ENCODE results near the gene FAM240A.

FAM240A gene

DNA sequence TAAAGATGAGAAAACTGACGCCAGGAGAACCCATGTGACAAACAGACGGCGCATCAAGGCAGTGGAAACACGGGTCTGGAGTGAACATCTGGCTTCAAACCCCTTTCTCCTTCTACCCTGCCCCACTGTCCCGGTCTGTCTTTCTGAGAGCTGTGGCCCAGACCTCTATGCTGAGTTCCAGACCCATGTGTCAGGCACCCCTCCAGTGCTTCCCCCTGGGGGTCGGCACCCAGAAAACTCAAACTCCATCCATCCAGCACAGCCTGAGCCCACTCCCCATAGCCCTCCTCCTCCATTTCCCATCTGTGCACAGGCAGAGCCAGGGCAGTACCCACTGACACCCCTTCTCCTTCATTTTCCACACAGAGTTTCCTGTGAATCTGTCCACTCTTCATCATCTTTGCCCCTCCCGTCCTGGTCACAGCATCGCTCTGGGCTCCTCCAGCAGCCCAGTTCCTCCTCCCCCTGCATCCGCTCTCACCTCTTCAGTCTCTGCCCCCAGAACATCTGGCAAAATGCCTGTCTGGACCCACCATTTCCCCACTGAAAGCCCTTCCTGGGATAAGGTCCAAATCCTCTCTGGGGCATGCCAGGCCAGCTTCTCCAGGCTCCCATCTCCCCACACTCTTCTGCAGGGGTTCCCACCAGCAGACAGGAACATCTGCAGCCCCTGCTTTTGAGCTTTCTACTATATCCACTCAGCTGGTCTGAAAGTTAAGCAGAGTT lies 2.9 kb downstream of the FAM240A start:
- TF ChIP-seq FOXP2 (optimal IDR thresholded peaks at IDR 0.05; ENCODE audit: control extremely low read depth, extremely low read length, insufficient read depth) (no peak), POLR2AphosphoS5 (IDR thresholded peaks at IDR 0.05; ENCODE audit: borderline replicate concordance, low read depth, low read length) (no peak), EZH2 (IDR thresholded peaks at IDR 0.05) (no peak)

DNA sequence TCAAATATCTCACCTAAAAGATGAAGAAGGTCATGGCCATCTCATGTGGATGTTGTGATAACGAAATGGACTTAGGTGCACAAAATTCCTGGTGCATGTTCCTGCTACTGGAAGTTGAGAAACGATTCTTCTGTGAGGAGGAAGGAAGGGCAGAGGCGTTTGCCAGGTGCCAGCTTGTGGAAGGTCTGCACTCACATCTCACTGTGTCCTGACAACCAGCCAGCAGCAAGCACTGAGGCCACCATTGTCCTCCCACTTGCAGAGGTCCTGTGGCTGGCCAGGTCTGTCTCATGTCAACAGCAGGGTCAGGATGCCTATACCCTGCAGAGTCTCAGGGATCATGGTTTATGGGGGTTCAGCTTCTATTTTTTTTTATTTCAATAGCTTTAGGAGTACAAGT lies 3.7 kb downstream of the FAM240A start:
- H3K36me3 ChIP-seq (ENCODE audit: insufficient read depth, low read length), result no peaks in the 10 kb centered on the region
- no peak overlapping the region for H3K9ac ChIP-seq (ENCODE audit: insufficient read length)
- no peak for TF ChIP-seq POLR2AphosphoS5 (IDR thresholded peaks at IDR 0.05; ENCODE audit: borderline replicate concordance, low read depth, low read length)
- no peaks in the 10 kb centered on the region for H3K9me3 ChIP-seq (ENCODE audit: low read depth, low read length)
- no peak overlapping the region for H3K27ac ChIP-seq
- no peak for DNase-seq (ENCODE audit: low read depth, low spot score)
- no peak overlapping the region for H3K4me3 ChIP-seq

More for the DNA sequence above, 2.9 kb downstream of the FAM240A start:
- DNase-seq (ENCODE audit: low read depth, low spot score), result no peak
- H3K4me3 ChIP-seq, result no peak overlapping the region
- no peaks in the 10 kb centered on the region for H3K9me3 ChIP-seq (ENCODE audit: low read depth, low read length)
- no peak overlapping the region for H3K9ac ChIP-seq (ENCODE audit: insufficient read length)
- no peaks in the 10 kb centered on the region for H3K36me3 ChIP-seq (ENCODE audit: insufficient read depth, low read length)
- no peak overlapping the region for H3K27ac ChIP-seq

DNA sequence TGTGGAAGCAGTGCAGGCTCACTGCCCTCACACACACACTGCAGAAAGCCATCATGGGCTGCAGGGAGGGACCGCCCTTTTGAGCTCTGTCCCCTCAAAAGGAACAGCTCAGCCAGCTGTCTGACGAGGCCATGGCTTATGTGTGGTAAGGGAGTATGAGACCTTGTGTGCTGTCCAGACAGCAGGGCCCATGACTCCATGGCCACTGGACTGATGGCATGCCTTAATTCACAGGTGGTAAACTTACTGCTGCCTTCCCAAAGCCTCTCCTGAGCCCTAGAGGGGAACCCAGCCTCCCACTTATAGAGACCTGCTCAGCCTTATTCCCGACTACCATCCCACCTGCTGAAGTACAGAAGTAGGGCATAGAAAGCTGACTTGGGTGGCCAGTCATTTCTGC lies 5.6 kb downstream of the FAM240A start:
- Histone ChIP-seq H3K9ac (ENCODE audit: insufficient read length) (no peak overlapping the region), H3K36me3 (ENCODE audit: insufficient read depth, low read length) (no peaks in the 10 kb centered on the region), H3K9me3 (ENCODE audit: low read depth, low read length) (no peaks in the 10 kb centered on the region), H3K4me3 (no peak overlapping the region), H3K27ac (no peak overlapping the region)
- TF ChIP-seq POLR2AphosphoS5 (IDR thresholded peaks at IDR 0.05; ENCODE audit: borderline replicate concordance, low read depth, low read length) (no peak), FOXP2 (optimal IDR thresholded peaks at IDR 0.05; ENCODE audit: control extremely low read depth, extremely low read length, insufficient read depth) (no peak), EZH2 (IDR thresholded peaks at IDR 0.05) (no peak)
- no peak for DNase-seq (ENCODE audit: low read depth, low spot score)

DNA sequence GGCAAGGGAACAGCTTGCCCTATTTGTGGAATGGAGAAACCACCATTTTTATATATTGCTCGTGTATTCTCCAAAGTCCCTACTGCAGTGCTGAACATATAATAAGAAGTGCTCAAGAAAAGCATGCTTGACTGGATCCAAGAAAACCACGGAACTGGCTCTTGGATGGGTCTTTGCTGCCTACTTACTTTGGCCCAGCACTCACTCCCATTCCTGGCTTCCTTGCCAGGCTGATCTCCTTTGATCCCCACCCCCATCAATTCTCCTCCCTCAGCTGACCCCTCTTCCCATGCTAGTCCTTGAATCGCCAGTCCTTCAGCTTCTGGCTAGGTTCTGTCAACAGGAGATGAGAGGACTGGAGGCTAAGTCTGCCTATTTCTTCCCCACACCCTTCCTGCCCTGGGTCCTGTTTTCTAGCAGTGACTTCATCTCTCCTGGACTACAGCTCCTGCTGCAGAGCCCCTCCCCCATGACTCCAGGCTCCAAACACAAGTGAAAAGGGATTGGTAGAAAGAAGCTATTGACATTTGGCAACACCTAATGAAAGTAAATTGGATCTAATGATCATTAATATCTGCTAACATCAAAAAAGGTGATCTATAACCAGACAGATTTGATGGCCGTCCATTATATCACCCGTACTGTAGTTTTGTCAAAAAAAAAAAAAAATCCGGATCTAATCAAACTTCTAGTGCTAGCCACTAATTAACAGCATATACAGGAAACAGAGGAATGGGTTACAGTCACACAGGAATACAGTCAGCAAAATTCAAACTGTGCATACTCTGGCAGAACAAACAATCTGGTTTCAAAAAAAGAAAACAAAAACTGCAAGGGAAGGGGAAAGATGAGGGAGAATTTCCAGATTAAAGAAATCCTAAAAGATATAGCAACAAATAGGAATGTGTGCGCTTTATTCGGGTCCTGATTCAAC lies 7.8 kb downstream of the FAM240A start:
- no peaks in the 10 kb centered on the region for H3K36me3 ChIP-seq (ENCODE audit: insufficient read depth, low read length)
- TF ChIP-seq POLR2AphosphoS5 (IDR thresholded peaks at IDR 0.05; ENCODE audit: borderline replicate concordance, low read depth, low read length) (no peak), EZH2 (IDR thresholded peaks at IDR 0.05) (no peak), FOXP2 (optimal IDR thresholded peaks at IDR 0.05; ENCODE audit: control extremely low read depth, extremely low read length, insufficient read depth) (no peak)
- no peak overlapping the region for H3K9ac ChIP-seq (ENCODE audit: insufficient read length)
- DNase-seq (ENCODE audit: low read depth, low spot score), result no peak
- H3K27ac ChIP-seq, result peak overlapping the region; percentile 63; the same call in 1 of the 2 replicates
- H3K9me3 ChIP-seq (ENCODE audit: low read depth, low read length), result no peaks in the 10 kb centered on the region
- peak overlapping the region; percentile 26; the same call in 1 of the 2 replicates for H3K4me3 ChIP-seq

DNA sequence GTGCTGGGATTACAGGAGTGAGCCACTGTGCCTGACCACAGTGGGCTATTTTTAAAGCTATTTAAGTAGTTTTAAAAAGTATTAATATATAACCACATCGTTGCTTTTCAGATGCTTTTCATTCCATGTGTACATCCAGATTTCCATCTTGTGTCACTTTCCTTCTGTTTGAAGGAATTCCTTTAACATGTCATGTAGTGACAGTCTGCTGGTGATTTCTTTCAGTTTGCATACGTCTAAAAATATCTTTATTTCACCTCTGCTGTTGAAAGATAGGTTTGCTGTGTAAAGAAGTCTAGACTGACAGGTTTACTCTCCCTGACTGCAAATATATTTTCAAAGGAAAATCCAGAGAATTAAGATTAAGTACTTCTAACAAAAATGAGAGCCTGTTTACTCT lies 12.2 kb downstream of the FAM240A start:
- Histone ChIP-seq H3K9me3 (ENCODE audit: low read depth, low read length) (no peaks in the 10 kb centered on the region), H3K36me3 (ENCODE audit: insufficient read depth, low read length) (no peaks in the 10 kb centered on the region), H3K27ac (no peak overlapping the region), H3K9ac (ENCODE audit: insufficient read length) (no peak overlapping the region), H3K4me3 (no peak overlapping the region)
- no peak for DNase-seq (ENCODE audit: low read depth, low spot score)
- TF ChIP-seq FOXP2 (optimal IDR thresholded peaks at IDR 0.05; ENCODE audit: control extremely low read depth, extremely low read length, insufficient read depth), result no peak
- TF ChIP-seq EZH2 (IDR thresholded peaks at IDR 0.05), result no peak
- no peak for TF ChIP-seq POLR2AphosphoS5 (IDR thresholded peaks at IDR 0.05; ENCODE audit: borderline replicate concordance, low read depth, low read length)

DNA sequence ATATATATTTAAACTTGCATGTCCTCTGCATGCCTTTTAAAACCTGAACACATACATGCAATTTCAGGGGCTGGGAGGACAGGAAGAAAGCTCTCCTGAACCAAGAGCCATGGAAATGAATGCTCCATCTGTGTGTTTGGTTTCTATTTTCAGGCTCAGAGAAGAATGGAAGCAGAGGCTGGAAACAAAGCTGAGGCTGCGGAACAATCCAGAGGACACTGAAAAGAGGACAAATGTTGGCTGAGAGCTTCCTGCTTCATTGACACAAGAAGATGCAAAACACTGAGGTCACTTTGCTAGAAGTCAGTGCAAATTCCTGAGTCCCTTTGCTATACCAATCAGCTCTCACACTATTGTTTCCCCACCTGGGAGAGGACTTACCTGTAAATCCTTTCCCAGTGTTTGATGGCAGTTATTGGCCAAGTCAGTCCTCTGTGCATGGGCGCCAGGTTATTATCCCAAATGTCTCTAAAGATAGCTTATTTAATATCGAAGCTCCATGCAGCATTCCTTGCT lies 12.7 kb downstream of the FAM240A start:
- Histone ChIP-seq H3K9me3 (ENCODE audit: low read depth, low read length) (no peaks in the 10 kb centered on the region), H3K27ac (no peak overlapping the region), H3K9ac (ENCODE audit: insufficient read length) (no peak overlapping the region), H3K36me3 (ENCODE audit: insufficient read depth, low read length) (no peaks in the 10 kb centered on the region), H3K4me3 (no peak overlapping the region)
- DNase-seq (ENCODE audit: low read depth, low spot score), result no peak
- TF ChIP-seq POLR2AphosphoS5 (IDR thresholded peaks at IDR 0.05; ENCODE audit: borderline replicate concordance, low read depth, low read length), result no peak
- no peak for TF ChIP-seq EZH2 (IDR thresholded peaks at IDR 0.05)
- no peak for TF ChIP-seq FOXP2 (optimal IDR thresholded peaks at IDR 0.05; ENCODE audit: control extremely low read depth, extremely low read length, insufficient read depth)

DNA sequence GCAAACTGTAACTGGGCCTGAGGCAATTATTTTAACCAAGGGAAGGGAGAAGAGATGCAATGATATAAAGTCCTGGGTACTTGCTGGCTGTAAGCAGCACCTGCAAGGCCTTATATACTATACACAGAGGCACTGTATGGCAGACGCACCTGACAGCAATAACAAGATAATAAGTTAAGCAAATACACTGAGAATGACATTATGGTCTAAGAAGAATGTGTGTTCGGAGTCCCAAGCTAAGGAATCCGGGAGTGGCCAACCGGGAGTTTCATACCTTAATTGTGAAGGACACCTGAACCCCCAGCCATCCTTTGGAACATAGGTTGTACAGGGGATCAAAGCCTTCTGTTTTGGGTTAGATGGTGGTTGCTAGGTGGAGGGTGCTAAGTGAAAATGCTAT lies 13.7 kb downstream of the FAM240A start:
- no peaks in the 10 kb centered on the region for H3K9me3 ChIP-seq (ENCODE audit: low read depth, low read length)
- DNase-seq (ENCODE audit: low read depth, low spot score), result no peak
- H3K4me3 ChIP-seq, result no peak overlapping the region
- H3K27ac ChIP-seq, result no peak overlapping the region
- H3K36me3 ChIP-seq (ENCODE audit: insufficient read depth, low read length), result no peaks in the 10 kb centered on the region
- TF ChIP-seq POLR2AphosphoS5 (IDR thresholded peaks at IDR 0.05; ENCODE audit: borderline replicate concordance, low read depth, low read length) (no peak), FOXP2 (optimal IDR thresholded peaks at IDR 0.05; ENCODE audit: control extremely low read depth, extremely low read length, insufficient read depth) (no peak), EZH2 (IDR thresholded peaks at IDR 0.05) (no peak)
- no peak overlapping the region for H3K9ac ChIP-seq (ENCODE audit: insufficient read length)

DNA sequence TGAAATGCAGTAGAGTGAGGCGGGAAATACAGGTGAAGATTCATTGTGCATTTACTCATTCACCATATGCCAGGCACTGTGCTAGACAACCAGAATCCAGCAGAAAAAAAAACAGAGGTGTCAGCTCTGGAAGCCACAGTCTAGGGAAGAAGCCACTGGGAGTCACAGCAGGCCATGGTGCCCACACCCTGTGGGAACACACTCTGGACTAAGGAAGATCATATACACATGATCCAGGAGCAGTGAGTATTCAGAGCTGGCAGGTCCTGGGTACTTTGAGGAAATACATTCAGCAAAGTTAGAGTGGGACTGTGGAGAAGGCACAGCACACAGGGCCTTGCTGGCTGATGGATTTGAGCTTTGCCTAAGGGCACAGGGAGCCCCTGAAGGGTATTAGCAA lies 14.8 kb downstream of the FAM240A start:
- no peak overlapping the region for H3K9ac ChIP-seq (ENCODE audit: insufficient read length)
- H3K36me3 ChIP-seq (ENCODE audit: insufficient read depth, low read length), result no peaks in the 10 kb centered on the region
- H3K4me3 ChIP-seq, result no peak overlapping the region
- no peaks in the 10 kb centered on the region for H3K9me3 ChIP-seq (ENCODE audit: low read depth, low read length)
- no peak overlapping the region for H3K27ac ChIP-seq
- DNase-seq (ENCODE audit: low read depth, low spot score), result no peak
- TF ChIP-seq POLR2AphosphoS5 (IDR thresholded peaks at IDR 0.05; ENCODE audit: borderline replicate concordance, low read depth, low read length), result no peak
- TF ChIP-seq FOXP2 (optimal IDR thresholded peaks at IDR 0.05; ENCODE audit: control extremely low read depth, extremely low read length, insufficient read depth), result no peak
- no peak for TF ChIP-seq EZH2 (IDR thresholded peaks at IDR 0.05)

Measured in SK-N-MC (cell line).